NCI-H748 (cell line): ENCODE results near the gene RAB40C.

Experiments
- DNase-seq: peaks from one replicate; lab custom pipeline; 2025; ENCODE audit not compliant: unreplicated experiment; lab: John Stamatoyannopoulos, UW

The RAB40C gene

GRCh38 chr16:559021-559380 is 30.9 kb upstream of the RAB40C start:
- DNase-seq, result no peak

- DNase-seq, result no peak
Measured at GRCh38 chr16:559411-560203, 30.3 kb upstream of the RAB40C start.

- peak; percentile 4 for DNase-seq
Measured at GRCh38 chr16:560204-560700, 29.6 kb upstream of the RAB40C start, which contains the start of gene PRR35. Gene PRR35, plus strand, starts transcription at chr16:560394. Its CDS starts 2,901 bp downstream, at chr16:563295.

GRCh38 chr16:560701-561412 is 29.0 kb upstream of the RAB40C start:
- no peak for DNase-seq

GRCh38 chr16:561413-561794 is 28.5 kb upstream of the RAB40C start:
- no peak for DNase-seq

GRCh38 chr16:561957-562938 is 27.6 kb upstream of the RAB40C start:
- no peak for DNase-seq

- peak; percentile 1 for DNase-seq
Measured at GRCh38 chr16:563072-563644, 26.7 kb upstream of the RAB40C start.

- DNase-seq, result no peak
Measured at GRCh38 chr16:564690-565418, 25.0 kb upstream of the RAB40C start.

- no peak for DNase-seq
Measured at GRCh38 chr16:565419-566330, 24.2 kb upstream of the RAB40C start.

GRCh38 chr16:566475-567372 is 23.1 kb upstream of the RAB40C start, which contains the start of gene NHLRC4:
Gene NHLRC4, plus strand, starts transcription at chr16:567005. Its CDS starts 1,043 bp downstream, at chr16:568048.
- DNase-seq, result peak; percentile 3

- DNase-seq, result no peak
Measured at GRCh38 chr16:567373-568256, 22.3 kb upstream of the RAB40C start.

- DNase-seq, result no peak
Measured at GRCh38 chr16:568401-569258, 21.2 kb upstream of the RAB40C start.

- peak; percentile 58 for DNase-seq
Measured at GRCh38 chr16:569445-570254, 20.2 kb upstream of the RAB40C start, which contains the start of gene PIGQ. Gene PIGQ, plus strand, starts transcription at chr16:569968. Its CDS starts 4,107 bp downstream, at chr16:574075.

GRCh38 chr16:572865-573650 is 16.8 kb upstream of the RAB40C start:
- DNase-seq, result no peak
